ENCODE measurements around the gene SCLT1.
"Not testable (repeated sequence)": the region's sequence is repeated elsewhere in the genome, so short reads cannot be mapped to it uniquely, and the experiment has no call there.

The SCLT1 gene

GRCh38 chr4:129082302-129082701 lies 11.0 kb downstream of the SCLT1 start:
- H3K4me1 ChIP-seq (ENCODE audit: low read length): no peaks in the 10 kb centered on the region
- H2AFZ ChIP-seq (ENCODE audit: low read length): no peak overlapping the region
- peaks cover 61% of the 10 kb centered on the region for H3K79me2 ChIP-seq (ENCODE audit: low read length)
- no peaks in the 10 kb centered on the region for H3K27me3 ChIP-seq (replicated peaks; ENCODE audit: insufficient read depth, low read length)
- H3K4me2 ChIP-seq (ENCODE audit: low read depth, low read length): no peak overlapping the region
- H3K36me3 ChIP-seq (replicated peaks; ENCODE audit: insufficient read depth, low read length): 0 out of 2 replicates have a peak, but pooled peaks cover 3% of the 10 kb centered on the region
- TF ChIP-seq EZH2phosphoT487 (IDR thresholded peaks at IDR 0.05; ENCODE audit: low read length): no peak
- TF ChIP-seq EZH2 (optimal IDR thresholded peaks at IDR 0.05; ENCODE audit: low read depth, low read length): no peak
- TF ChIP-seq, protein P1, sequence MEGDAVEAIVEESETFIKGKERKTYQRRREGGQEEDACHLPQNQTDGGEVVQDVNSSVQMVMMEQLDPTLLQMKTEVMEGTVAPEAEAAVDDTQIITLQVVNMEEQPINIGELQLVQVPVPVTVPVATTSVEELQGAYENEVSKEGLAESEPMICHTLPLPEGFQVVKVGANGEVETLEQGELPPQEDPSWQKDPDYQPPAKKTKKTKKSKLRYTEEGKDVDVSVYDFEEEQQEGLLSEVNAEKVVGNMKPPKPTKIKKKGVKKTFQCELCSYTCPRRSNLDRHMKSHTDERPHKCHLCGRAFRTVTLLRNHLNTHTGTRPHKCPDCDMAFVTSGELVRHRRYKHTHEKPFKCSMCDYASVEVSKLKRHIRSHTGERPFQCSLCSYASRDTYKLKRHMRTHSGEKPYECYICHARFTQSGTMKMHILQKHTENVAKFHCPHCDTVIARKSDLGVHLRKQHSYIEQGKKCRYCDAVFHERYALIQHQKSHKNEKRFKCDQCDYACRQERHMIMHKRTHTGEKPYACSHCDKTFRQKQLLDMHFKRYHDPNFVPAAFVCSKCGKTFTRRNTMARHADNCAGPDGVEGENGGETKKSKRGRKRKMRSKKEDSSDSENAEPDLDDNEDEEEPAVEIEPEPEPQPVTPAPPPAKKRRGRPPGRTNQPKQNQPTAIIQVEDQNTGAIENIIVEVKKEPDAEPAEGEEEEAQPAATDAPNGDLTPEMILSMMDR (IDR thresholded peaks at IDR 0.05; ENCODE audit: low read length): no peak
- H3K9me3 ChIP-seq (replicated peaks; ENCODE audit: insufficient read depth, low read length): no peaks in the 10 kb centered on the region
- no peak for DNase-seq
- H3K9me2 ChIP-seq (replicated peaks; ENCODE audit: insufficient read depth, low read length): no peaks in the 10 kb centered on the region
- no peak overlapping the region for H3K9ac ChIP-seq (ENCODE audit: low read length)
- H3F3A ChIP-seq (ENCODE audit: insufficient read depth, low read length): no peaks in the 10 kb centered on the region
- no peak overlapping the region for H3K27ac ChIP-seq (ENCODE audit: low read length)
- H3K4me3 ChIP-seq (ENCODE audit: low read length): no peak overlapping the region
- H4K20me1 ChIP-seq (ENCODE audit: insufficient read depth, low read length): no peaks in the 10 kb centered on the region

GRCh38 chr4:129080129-129080528 lies 13.2 kb downstream of the SCLT1 start:
- peaks cover 11% of the 10 kb centered on the region; the same call in 1 of the 2 replicates for H3K36me3 ChIP-seq (replicated peaks; ENCODE audit: insufficient read depth, low read length)
- DNase-seq: no peak
- no peak for TF ChIP-seq EZH2phosphoT487 (IDR thresholded peaks at IDR 0.05; ENCODE audit: low read length)
- TF ChIP-seq, protein P1 (IDR thresholded peaks at IDR 0.05; ENCODE audit: low read length): no peak
- no peak for TF ChIP-seq EZH2 (optimal IDR thresholded peaks at IDR 0.05; ENCODE audit: low read depth, low read length)

GRCh38 chr4:129077326-129077725 lies 16.0 kb downstream of the SCLT1 start:
- Histone ChIP-seq H3K27me3 (replicated peaks; ENCODE audit: insufficient read depth, low read length) (no peaks in the 10 kb centered on the region), H3F3A (ENCODE audit: insufficient read depth, low read length) (no peaks in the 10 kb centered on the region), H3K9ac (ENCODE audit: low read length) (no peak overlapping the region), H3K4me3 (ENCODE audit: low read length) (no peak overlapping the region), H3K4me2 (ENCODE audit: low read depth, low read length) (no peak overlapping the region), H3K9me2 (replicated peaks; ENCODE audit: insufficient read depth, low read length) (no peaks in the 10 kb centered on the region), H3K79me2 (ENCODE audit: low read length) (peaks cover 22% of the 10 kb centered on the region), H3K9me3 (replicated peaks; ENCODE audit: insufficient read depth, low read length) (no peaks in the 10 kb centered on the region), H2AFZ (ENCODE audit: low read length) (no peak overlapping the region), H3K27ac (ENCODE audit: low read length) (no peak overlapping the region), H4K20me1 (ENCODE audit: insufficient read depth, low read length) (no peaks in the 10 kb centered on the region), H3K4me1 (ENCODE audit: low read length) (no peaks in the 10 kb centered on the region), H3K36me3 (replicated peaks; ENCODE audit: insufficient read depth, low read length) (peaks cover 19% of the 10 kb centered on the region)
- no peak for DNase-seq
- TF ChIP-seq, protein P1 (IDR thresholded peaks at IDR 0.05; ENCODE audit: low read length): no peak
- no peak for TF ChIP-seq EZH2phosphoT487 (IDR thresholded peaks at IDR 0.05; ENCODE audit: low read length)

More at GRCh38 chr4:129080129-129080528, 13.2 kb downstream of the SCLT1 start:
- H3K27me3 ChIP-seq (replicated peaks; ENCODE audit: insufficient read depth, low read length): no peaks in the 10 kb centered on the region
- H3K9me2 ChIP-seq (replicated peaks; ENCODE audit: insufficient read depth, low read length): no peaks in the 10 kb centered on the region
- no peaks in the 10 kb centered on the region for H3K9me3 ChIP-seq (replicated peaks; ENCODE audit: insufficient read depth, low read length)
- H4K20me1 ChIP-seq (ENCODE audit: insufficient read depth, low read length): no peaks in the 10 kb centered on the region
- H3K9ac ChIP-seq (ENCODE audit: low read length): no peak overlapping the region
- no peak overlapping the region for H2AFZ ChIP-seq (ENCODE audit: low read length)
- H3K27ac ChIP-seq (ENCODE audit: low read length): no peak overlapping the region
- peaks cover 46% of the 10 kb centered on the region for H3K79me2 ChIP-seq (ENCODE audit: low read length)
- no peak overlapping the region for H3K4me2 ChIP-seq (ENCODE audit: low read depth, low read length)
- H3K4me1 ChIP-seq (ENCODE audit: low read length): no peaks in the 10 kb centered on the region
- H3F3A ChIP-seq (ENCODE audit: insufficient read depth, low read length): no peaks in the 10 kb centered on the region
- no peak overlapping the region for H3K4me3 ChIP-seq (ENCODE audit: low read length)

DNA sequence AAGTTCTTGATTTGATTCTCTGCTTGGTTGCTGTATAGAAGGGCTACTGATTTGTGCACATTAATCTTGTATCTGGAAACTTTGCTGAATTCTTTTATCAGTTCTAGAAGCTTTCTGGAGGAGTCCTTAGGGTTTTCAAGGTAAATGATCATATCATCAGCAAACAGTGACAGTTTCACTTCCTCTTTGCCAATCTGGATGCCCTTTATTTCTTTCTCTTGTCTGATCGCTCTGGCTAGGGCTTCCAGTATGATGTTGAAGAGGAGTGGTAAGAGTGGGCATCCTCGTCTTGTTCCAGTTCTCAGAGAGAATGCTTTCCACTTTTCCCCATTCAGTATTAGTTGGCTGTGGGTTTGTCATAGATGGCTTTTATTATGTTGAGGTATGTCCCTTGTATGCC lies 23.8 kb downstream of the SCLT1 start:
- not testable (repeated sequence) for H3K36me3 ChIP-seq (replicated peaks; ENCODE audit: insufficient read depth, low read length); H3K9me2 ChIP-seq (replicated peaks; ENCODE audit: insufficient read depth, low read length); H3K4me1 ChIP-seq (ENCODE audit: low read length); DNase-seq; H4K20me1 ChIP-seq (ENCODE audit: insufficient read depth, low read length); H3K4me2 ChIP-seq (ENCODE audit: low read depth, low read length); H3K9ac ChIP-seq (ENCODE audit: low read length); H3K27ac ChIP-seq (ENCODE audit: low read length); H3F3A ChIP-seq (ENCODE audit: insufficient read depth, low read length); H3K4me3 ChIP-seq (ENCODE audit: low read length); H3K79me2 ChIP-seq (ENCODE audit: low read length); H2AFZ ChIP-seq (ENCODE audit: low read length); H3K27me3 ChIP-seq (replicated peaks; ENCODE audit: insufficient read depth, low read length); H3K9me3 ChIP-seq (replicated peaks; ENCODE audit: insufficient read depth, low read length)
